ENCODE data around the gene SNED1.

DNA sequence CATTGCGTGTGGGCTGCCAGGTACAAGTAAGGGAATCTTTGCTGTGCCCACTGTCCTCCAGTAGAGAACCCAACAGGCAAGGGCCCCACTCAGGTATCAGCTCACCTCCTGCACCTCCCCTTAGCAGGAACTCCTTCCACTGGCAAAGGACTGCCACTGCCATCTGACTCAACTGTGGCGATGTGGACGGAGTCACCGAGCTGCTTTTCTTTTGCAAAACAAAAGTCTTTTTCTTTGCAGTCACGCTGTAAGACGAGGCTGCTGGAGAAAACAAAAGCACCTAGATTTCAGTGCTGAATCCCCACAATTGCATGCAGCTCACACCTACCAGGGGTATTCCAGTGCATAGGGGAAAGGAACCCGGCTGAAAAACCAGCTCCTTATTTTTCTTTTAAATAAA is 95.8 kb downstream of the SNED1 start:
- TF ChIP-seq EZH2phosphoT487 (IDR thresholded peaks at IDR 0.05; ENCODE audit: unreplicated experiment) (no peak), EZH2 (IDR thresholded peaks at IDR 0.05; ENCODE audit: low read depth, unreplicated experiment) (no peak), POLR2AphosphoS5 (IDR thresholded peaks at IDR 0.05; ENCODE audit: low read depth) (no peak), ZNF114 (CRISPR knock-in tag; IDR thresholded peaks at IDR 0.05) (no peak), CREB1 (CRISPR knock-in tag; IDR thresholded peaks at IDR 0.05; ENCODE audit: low read depth) (no peak), JUNB (IDR thresholded peaks at IDR 0.05; ENCODE audit: unreplicated experiment) (no peak), NANOG (IDR thresholded peaks at IDR 0.05; ENCODE audit: borderline replicate concordance) (no peak), ZNF331 (CRISPR knock-in tag; IDR thresholded peaks at IDR 0.05; ENCODE audit: low read depth) (no peak), STAT1 (IDR thresholded peaks at IDR 0.05; ENCODE audit: unreplicated experiment) (no peak)
- TF ChIP-seq, protein P1, sequence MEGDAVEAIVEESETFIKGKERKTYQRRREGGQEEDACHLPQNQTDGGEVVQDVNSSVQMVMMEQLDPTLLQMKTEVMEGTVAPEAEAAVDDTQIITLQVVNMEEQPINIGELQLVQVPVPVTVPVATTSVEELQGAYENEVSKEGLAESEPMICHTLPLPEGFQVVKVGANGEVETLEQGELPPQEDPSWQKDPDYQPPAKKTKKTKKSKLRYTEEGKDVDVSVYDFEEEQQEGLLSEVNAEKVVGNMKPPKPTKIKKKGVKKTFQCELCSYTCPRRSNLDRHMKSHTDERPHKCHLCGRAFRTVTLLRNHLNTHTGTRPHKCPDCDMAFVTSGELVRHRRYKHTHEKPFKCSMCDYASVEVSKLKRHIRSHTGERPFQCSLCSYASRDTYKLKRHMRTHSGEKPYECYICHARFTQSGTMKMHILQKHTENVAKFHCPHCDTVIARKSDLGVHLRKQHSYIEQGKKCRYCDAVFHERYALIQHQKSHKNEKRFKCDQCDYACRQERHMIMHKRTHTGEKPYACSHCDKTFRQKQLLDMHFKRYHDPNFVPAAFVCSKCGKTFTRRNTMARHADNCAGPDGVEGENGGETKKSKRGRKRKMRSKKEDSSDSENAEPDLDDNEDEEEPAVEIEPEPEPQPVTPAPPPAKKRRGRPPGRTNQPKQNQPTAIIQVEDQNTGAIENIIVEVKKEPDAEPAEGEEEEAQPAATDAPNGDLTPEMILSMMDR (conservative IDR thresholded peaks at IDR 0.05; ENCODE audit: low read depth in 2 of 2): no peak
- TF ChIP-seq, protein P2, sequence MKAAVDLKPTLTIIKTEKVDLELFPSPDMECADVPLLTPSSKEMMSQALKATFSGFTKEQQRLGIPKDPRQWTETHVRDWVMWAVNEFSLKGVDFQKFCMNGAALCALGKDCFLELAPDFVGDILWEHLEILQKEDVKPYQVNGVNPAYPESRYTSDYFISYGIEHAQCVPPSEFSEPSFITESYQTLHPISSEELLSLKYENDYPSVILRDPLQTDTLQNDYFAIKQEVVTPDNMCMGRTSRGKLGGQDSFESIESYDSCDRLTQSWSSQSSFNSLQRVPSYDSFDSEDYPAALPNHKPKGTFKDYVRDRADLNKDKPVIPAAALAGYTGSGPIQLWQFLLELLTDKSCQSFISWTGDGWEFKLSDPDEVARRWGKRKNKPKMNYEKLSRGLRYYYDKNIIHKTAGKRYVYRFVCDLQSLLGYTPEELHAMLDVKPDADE (IDR thresholded peaks at IDR 0.05): no peak
- TF ChIP-seq, protein P3, sequence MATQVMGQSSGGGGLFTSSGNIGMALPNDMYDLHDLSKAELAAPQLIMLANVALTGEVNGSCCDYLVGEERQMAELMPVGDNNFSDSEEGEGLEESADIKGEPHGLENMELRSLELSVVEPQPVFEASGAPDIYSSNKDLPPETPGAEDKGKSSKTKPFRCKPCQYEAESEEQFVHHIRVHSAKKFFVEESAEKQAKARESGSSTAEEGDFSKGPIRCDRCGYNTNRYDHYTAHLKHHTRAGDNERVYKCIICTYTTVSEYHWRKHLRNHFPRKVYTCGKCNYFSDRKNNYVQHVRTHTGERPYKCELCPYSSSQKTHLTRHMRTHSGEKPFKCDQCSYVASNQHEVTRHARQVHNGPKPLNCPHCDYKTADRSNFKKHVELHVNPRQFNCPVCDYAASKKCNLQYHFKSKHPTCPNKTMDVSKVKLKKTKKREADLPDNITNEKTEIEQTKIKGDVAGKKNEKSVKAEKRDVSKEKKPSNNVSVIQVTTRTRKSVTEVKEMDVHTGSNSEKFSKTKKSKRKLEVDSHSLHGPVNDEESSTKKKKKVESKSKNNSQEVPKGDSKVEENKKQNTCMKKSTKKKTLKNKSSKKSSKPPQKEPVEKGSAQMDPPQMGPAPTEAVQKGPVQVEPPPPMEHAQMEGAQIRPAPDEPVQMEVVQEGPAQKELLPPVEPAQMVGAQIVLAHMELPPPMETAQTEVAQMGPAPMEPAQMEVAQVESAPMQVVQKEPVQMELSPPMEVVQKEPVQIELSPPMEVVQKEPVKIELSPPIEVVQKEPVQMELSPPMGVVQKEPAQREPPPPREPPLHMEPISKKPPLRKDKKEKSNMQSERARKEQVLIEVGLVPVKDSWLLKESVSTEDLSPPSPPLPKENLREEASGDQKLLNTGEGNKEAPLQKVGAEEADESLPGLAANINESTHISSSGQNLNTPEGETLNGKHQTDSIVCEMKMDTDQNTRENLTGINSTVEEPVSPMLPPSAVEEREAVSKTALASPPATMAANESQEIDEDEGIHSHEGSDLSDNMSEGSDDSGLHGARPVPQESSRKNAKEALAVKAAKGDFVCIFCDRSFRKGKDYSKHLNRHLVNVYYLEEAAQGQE (IDR thresholded peaks at IDR 0.05; ENCODE audit: unreplicated experiment): no peak
- TF ChIP-seq, protein P4, sequence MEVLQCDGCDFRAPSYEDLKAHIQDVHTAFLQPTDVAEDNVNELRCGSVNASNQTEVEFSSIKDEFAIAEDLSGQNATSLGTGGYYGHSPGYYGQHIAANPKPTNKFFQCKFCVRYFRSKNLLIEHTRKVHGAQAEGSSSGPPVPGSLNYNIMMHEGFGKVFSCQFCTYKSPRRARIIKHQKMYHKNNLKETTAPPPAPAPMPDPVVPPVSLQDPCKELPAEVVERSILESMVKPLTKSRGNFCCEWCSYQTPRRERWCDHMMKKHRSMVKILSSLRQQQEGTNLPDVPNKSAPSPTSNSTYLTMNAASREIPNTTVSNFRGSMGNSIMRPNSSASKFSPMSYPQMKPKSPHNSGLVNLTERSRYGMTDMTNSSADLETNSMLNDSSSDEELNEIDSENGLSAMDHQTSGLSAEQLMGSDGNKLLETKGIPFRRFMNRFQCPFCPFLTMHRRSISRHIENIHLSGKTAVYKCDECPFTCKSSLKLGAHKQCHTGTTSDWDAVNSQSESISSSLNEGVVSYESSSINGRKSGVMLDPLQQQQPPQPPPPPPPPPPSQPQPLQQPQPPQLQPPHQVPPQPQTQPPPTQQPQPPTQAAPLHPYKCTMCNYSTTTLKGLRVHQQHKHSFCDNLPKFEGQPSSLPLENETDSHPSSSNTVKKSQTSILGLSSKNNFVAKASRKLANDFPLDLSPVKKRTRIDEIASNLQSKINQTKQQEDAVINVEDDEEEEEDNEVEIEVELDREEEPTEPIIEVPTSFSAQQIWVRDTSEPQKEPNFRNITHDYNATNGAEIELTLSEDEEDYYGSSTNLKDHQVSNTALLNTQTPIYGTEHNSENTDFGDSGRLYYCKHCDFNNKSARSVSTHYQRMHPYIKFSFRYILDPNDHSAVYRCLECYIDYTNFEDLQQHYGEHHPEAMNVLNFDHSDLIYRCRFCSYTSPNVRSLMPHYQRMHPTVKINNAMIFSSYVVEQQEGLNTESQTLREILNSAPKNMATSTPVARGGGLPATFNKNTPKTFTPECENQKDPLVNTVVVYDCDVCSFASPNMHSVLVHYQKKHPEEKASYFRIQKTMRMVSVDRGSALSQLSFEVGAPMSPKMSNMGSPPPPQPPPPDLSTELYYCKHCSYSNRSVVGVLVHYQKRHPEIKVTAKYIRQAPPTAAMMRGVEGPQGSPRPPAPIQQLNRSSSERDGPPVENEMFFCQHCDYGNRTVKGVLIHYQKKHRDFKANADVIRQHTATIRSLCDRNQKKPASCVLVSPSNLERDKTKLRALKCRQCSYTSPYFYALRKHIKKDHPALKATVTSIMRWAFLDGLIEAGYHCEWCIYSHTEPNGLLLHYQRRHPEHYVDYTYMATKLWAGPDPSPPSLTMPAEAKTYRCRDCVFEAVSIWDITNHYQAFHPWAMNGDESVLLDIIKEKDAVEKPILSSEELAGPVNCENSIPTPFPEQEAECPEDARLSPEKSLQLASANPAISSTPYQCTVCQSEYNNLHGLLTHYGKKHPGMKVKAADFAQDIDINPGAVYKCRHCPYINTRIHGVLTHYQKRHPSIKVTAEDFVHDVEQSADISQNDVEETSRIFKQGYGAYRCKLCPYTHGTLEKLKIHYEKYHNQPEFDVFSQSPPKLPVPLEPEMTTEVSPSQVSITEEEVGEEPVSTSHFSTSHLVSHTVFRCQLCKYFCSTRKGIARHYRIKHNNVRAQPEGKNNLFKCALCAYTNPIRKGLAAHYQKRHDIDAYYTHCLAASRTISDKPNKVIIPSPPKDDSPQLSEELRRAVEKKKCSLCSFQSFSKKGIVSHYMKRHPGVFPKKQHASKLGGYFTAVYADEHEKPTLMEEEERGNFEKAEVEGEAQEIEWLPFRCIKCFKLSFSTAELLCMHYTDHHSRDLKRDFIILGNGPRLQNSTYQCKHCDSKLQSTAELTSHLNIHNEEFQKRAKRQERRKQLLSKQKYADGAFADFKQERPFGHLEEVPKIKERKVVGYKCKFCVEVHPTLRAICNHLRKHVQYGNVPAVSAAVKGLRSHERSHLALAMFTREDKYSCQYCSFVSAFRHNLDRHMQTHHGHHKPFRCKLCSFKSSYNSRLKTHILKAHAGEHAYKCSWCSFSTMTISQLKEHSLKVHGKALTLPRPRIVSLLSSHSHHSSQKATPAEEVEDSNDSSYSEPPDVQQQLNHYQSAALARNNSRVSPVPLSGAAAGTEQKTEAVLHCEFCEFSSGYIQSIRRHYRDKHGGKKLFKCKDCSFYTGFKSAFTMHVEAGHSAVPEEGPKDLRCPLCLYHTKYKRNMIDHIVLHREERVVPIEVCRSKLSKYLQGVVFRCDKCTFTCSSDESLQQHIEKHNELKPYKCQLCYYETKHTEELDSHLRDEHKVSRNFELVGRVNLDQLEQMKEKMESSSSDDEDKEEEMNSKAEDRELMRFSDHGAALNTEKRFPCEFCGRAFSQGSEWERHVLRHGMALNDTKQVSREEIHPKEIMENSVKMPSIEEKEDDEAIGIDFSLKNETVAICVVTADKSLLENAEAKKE (CRISPR knock-in tag; IDR thresholded peaks at IDR 0.05): no peak

Measured in GM23338 (cell line).